ENCODE results near the gene GPR160. TPM values are rescaled to one million over a fixed set of nuclear protein-coding genes. Genes with fewer than 3 reads are reported as not detected.
"Not testable (repeated sequence)": the region's sequence is repeated elsewhere in the genome, so short reads cannot be mapped to it uniquely, and the experiment has no call there.

The GPR160 gene
- total RNA-seq, 1 donor from 2014 or later: 22.3 TPM

- no peak for DNase-seq
- no peak for ATAC-seq
- peaks cover 59% of the 10 kb centered on the region for H3K36me3 ChIP-seq
- H3K27me3 ChIP-seq: no peaks in the 10 kb centered on the region
- no peaks in the 10 kb centered on the region for H3K4me1 ChIP-seq
- no peaks in the 10 kb centered on the region for H3K9me3 ChIP-seq
- TF ChIP-seq, protein P1, sequence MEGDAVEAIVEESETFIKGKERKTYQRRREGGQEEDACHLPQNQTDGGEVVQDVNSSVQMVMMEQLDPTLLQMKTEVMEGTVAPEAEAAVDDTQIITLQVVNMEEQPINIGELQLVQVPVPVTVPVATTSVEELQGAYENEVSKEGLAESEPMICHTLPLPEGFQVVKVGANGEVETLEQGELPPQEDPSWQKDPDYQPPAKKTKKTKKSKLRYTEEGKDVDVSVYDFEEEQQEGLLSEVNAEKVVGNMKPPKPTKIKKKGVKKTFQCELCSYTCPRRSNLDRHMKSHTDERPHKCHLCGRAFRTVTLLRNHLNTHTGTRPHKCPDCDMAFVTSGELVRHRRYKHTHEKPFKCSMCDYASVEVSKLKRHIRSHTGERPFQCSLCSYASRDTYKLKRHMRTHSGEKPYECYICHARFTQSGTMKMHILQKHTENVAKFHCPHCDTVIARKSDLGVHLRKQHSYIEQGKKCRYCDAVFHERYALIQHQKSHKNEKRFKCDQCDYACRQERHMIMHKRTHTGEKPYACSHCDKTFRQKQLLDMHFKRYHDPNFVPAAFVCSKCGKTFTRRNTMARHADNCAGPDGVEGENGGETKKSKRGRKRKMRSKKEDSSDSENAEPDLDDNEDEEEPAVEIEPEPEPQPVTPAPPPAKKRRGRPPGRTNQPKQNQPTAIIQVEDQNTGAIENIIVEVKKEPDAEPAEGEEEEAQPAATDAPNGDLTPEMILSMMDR (IDR thresholded peaks at IDR 0.05): no peak
- no peak overlapping the region for H3K4me3 ChIP-seq
- H3K27ac ChIP-seq: no peak overlapping the region
- intact Hi-C loops (cut with DNase I): no loop called here
Observed at GRCh38 chr3:170107941-170108340, 70.1 kb downstream of the GPR160 start.

GRCh38 chr3:170108955-170109354 is 71.2 kb downstream of the GPR160 start:
- TF ChIP-seq, protein P1 (IDR thresholded peaks at IDR 0.05): no peak
- H3K9me3 ChIP-seq: no peaks in the 10 kb centered on the region
- no peak overlapping the region for H3K27ac ChIP-seq
- H3K36me3 ChIP-seq: peaks cover 59% of the 10 kb centered on the region
- H3K4me3 ChIP-seq: no peak overlapping the region
- H3K27me3 ChIP-seq: no peaks in the 10 kb centered on the region
- no peaks in the 10 kb centered on the region for H3K4me1 ChIP-seq
- intact Hi-C loops (cut with DNase I): no loop called here
- ATAC-seq (no peak), DNase-seq (no peak)

- Histone ChIP-seq H3K4me1 (no peaks in the 10 kb centered on the region), H3K27me3 (no peaks in the 10 kb centered on the region), H3K27ac (no peak overlapping the region), H3K9me3 (no peaks in the 10 kb centered on the region), H3K36me3 (peaks cover 67% of the 10 kb centered on the region), H3K4me3 (no peak overlapping the region)
- ATAC-seq (no peak), DNase-seq (no peak)
- TF ChIP-seq, protein P1 (IDR thresholded peaks at IDR 0.05): no peak
- intact Hi-C loops (cut with DNase I): no loop called here
Observed at GRCh38 chr3:170109579-170110293, 71.9 kb downstream of the GPR160 start.

- DNase-seq (no peak), ATAC-seq (no peak)
- TF ChIP-seq, protein P1 (IDR thresholded peaks at IDR 0.05): no peak
- Histone ChIP-seq H3K4me1 (no peaks in the 10 kb centered on the region), H3K36me3 (peaks cover 70% of the 10 kb centered on the region), H3K27ac (no peak overlapping the region), H3K27me3 (no peaks in the 10 kb centered on the region), H3K9me3 (no peaks in the 10 kb centered on the region), H3K4me3 (no peak overlapping the region)
- intact Hi-C loops (cut with DNase I): no loop called here
Observed at GRCh38 chr3:170111147-170111771, 73.5 kb downstream of the GPR160 start.

DNA sequence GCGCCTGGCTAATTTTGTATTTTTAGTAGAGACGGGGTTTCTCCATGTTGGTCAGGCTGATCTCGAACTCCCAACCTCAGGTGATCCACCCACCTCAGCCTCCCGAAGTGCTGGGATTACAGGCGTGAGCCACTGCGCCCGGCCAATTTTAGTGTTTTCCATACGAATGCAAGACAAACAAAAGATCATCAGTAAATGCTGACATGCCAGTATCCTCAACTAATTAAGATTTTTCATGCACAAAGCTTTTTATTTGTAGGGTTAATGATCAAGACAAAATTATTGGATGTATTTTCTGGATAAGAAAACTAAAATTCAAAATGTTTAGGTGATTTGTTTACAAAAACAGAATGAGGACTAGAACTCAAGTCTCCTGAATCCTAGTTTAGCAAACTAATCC is 76.4 kb downstream of the GPR160 start:
- ATAC-seq; intact Hi-C loops (cut with DNase I); H3K4me1 ChIP-seq; H3K4me3 ChIP-seq; H3K27ac ChIP-seq; DNase-seq; H3K27me3 ChIP-seq; H3K9me3 ChIP-seq: not testable (repeated sequence)
- peaks cover 90% of the 10 kb centered on the region for H3K36me3 ChIP-seq

GRCh38 chr3:170117134-170117533 is 79.3 kb downstream of the GPR160 start:
- Histone ChIP-seq H3K4me3 (no peak overlapping the region), H3K9me3 (no peaks in the 10 kb centered on the region), H3K27me3 (no peaks in the 10 kb centered on the region), H3K27ac (no peak overlapping the region), H3K4me1 (no peaks in the 10 kb centered on the region), H3K36me3 (peaks cover 98% of the 10 kb centered on the region)
- ATAC-seq (no peak), DNase-seq (no peak)
- intact Hi-C loops (cut with DNase I): no loop called here
- TF ChIP-seq, protein P1 (IDR thresholded peaks at IDR 0.05): no peak
